SK-N-SH (cell line): Measurements from ENCODE around the gene RNF149. TPM values are rescaled to one million over a fixed set of nuclear protein-coding genes. Genes with fewer than 3 reads are reported as not detected.

Experiments
- CTCF ChIA-PET: fragments of 300-600, 350-600 bp; formaldehyde crosslinking; extraction: SDS; loops from one replicate; lab custom pipeline; 2021; lab: Yijun Ruan, JAX
- POLR2A ChIA-PET: fragments of 350-600 bp; sonication (Branson Sonifier 250); formaldehyde crosslinking; extraction: SDS; loops from one replicate; lab custom pipeline; 2020; ENCODE audit warnings: antibody characterized with exemption, inconsistent platforms; lab: Yijun Ruan, JAX
- DNase-seq: peaks from one replicate; pipeline ENCODE4 v3.0.0; 2012
- H2AFZ ChIP-seq: fragments of 200-600 bp; sonication (generic); 2 replicates; pipeline ENCODE4 v1.8.1; 2016; ENCODE audit warnings: antibody characterized with exemption, mild to moderate bottlenecking, low read depth
- H3F3A ChIP-seq: fragments of 200-600 bp; sonication (generic); replicated peaks from 2 replicates; pipeline ENCODE3; 2016; ENCODE audit warnings: antibody characterized with exemption, mild to moderate bottlenecking; ENCODE audit not compliant: insufficient read depth
- H3K27ac ChIP-seq, 2 experiments: fragments of 200-500 bp in 1 of 2; fragments of 200-600 bp in 1 of 2; sonication (Bioruptor generic) in 1 of 2; sonication (generic), shearing (Covaris generic) in 1 of 2; 2 replicates each; pipeline versions ENCODE4 v1.5.1 to v1.6.1; 2014 to 2016; ENCODE audit warnings: low read depth in 2 of 2, inconsistent platforms in 1 of 2, low read length in 1 of 2, mild to moderate bottlenecking in 1 of 2, mixed read lengths in 1 of 2
- H3K27me3 ChIP-seq: fragments of 200-600 bp; sonication (generic), shearing (Covaris generic); 2 replicates; pipeline ENCODE4 v1.6.1; 2016; ENCODE audit warnings: mixed run types; ENCODE audit not compliant: insufficient read depth
- H3K36me3 ChIP-seq, 2 experiments: fragments of 200-500 bp in 1 of 2; fragments of 200-600 bp in 1 of 2; sonication (Bioruptor generic) in 1 of 2; sonication (generic) in 1 of 2; replicated peaks in 1 of 2; 2 replicates each; pipeline versions ENCODE3 to v1.5.1; 2014 to 2016; ENCODE audit warnings: low read length in 1 of 2, mild to moderate bottlenecking in 1 of 2; ENCODE audit not compliant: insufficient read depth in 2 of 2, control insufficient read depth in 1 of 2
- H3K4me1 ChIP-seq, 2 experiments: fragments of 200-500 bp in 1 of 2; fragments of 200-600 bp in 1 of 2; sonication (Bioruptor generic) in 1 of 2; sonication (generic), shearing (Covaris generic) in 1 of 2; 2 replicates each; pipeline versions ENCODE4 v1.5.1 to v1.6.1; 2014 to 2016; ENCODE audit warnings: low read depth in 1 of 2, low read length in 1 of 2, mixed run types in 1 of 2; ENCODE audit not compliant: insufficient read depth in 2 of 2, control insufficient read depth in 1 of 2
- H3K4me2 ChIP-seq: fragments of 200-600 bp; sonication (generic), shearing (Covaris generic); 2 replicates; pipeline ENCODE4 v1.6.1; 2017; ENCODE audit warnings: mixed run types
- H3K4me3 ChIP-seq, 2 experiments: fragments of 200-500 bp in 1 of 2; fragments of 200-600 bp in 1 of 2; sonication (Bioruptor generic) in 1 of 2; sonication (generic), shearing (Covaris generic) in 1 of 2; 2 replicates each; pipeline versions ENCODE4 v1.5.1 to v1.8.1; 2014 to 2016; ENCODE audit warnings: low read depth in 2 of 2, inconsistent platforms in 1 of 2, low read length in 1 of 2, mild to moderate bottlenecking in 1 of 2, mixed read lengths in 1 of 2, moderate library complexity in 1 of 2
- H3K79me2 ChIP-seq: fragments of 200-600 bp; sonication (generic); 2 replicates; pipeline ENCODE4 v1.8.1; 2017; ENCODE audit warnings: mild to moderate bottlenecking; ENCODE audit not compliant: insufficient read depth
- H3K9ac ChIP-seq: fragments of 200-600 bp; sonication (generic); 2 replicates; pipeline ENCODE4 v1.6.1; 2017; ENCODE audit warnings: mixed run types
- H3K9me2 ChIP-seq: fragments of 200-600 bp; sonication (generic); 2 replicates; pipeline ENCODE4 v1.6.1; 2017; ENCODE audit warnings: mixed run types
- H3K9me3 ChIP-seq: fragments of 200-600 bp; sonication (generic); 2 replicates; pipeline ENCODE4 v1.6.1; 2017; ENCODE audit warnings: mixed run types, mild to moderate bottlenecking, moderate library complexity
- H4K20me1 ChIP-seq: fragments of 200-600 bp; sonication (generic); 2 replicates; pipeline ENCODE4 v1.6.1; 2017; ENCODE audit warnings: mild to moderate bottlenecking, mixed run types; ENCODE audit not compliant: insufficient read depth
- ELF1 ChIP-seq: IDR thresholded peaks from 2 replicates; pipeline ENCODE4 v1.4.0; 2012
- EP300 ChIP-seq, 2 experiments: IDR thresholded peaks; 2 replicates each; pipeline versions ENCODE4 v1.4.0 to v1.6.1; 2012; ENCODE audit warnings: borderline replicate concordance in 1 of 2, low read depth in 1 of 2, low read length in 1 of 2
- FOSL2 ChIP-seq: IDR thresholded peaks from 2 replicates; pipeline ENCODE4 v1.4.0; 2012; ENCODE audit warnings: low read depth, mild to moderate bottlenecking, moderate library complexity, borderline replicate concordance
- FOXJ3 ChIP-seq: sonication (generic); formaldehyde crosslinking; IDR thresholded peaks from 2 replicates; pipeline ENCODE4 v1.5.1; 2020; ENCODE audit warnings: mild to moderate bottlenecking, missing genetic modification reagents
- GABPA ChIP-seq: IDR thresholded peaks from 2 replicates; pipeline ENCODE4 v1.4.0; 2012; ENCODE audit warnings: low read depth, mild to moderate bottlenecking
- JUND ChIP-seq: IDR thresholded peaks from 2 replicates; pipeline ENCODE4 v1.4.0; 2012
- MEF2A ChIP-seq: IDR thresholded peaks from 2 replicates; pipeline ENCODE4 v1.4.0; 2012; ENCODE audit warnings: low read depth, borderline replicate concordance
- RAD21 ChIP-seq: IDR thresholded peaks from 2 replicates; pipeline ENCODE4 v1.6.1; 2012; ENCODE audit warnings: mild to moderate bottlenecking, low read length
- RFX5 ChIP-seq: IDR thresholded peaks from 2 replicates; pipeline ENCODE4 v1.6.1; 2012; ENCODE audit warnings: mild to moderate bottlenecking, improper control_type of control experiment, low read length
- RXRA ChIP-seq: IDR thresholded peaks from 2 replicates; pipeline ENCODE4 v1.4.0; 2012; ENCODE audit warnings: low read depth, mild to moderate bottlenecking, borderline replicate concordance
- SIN3A ChIP-seq: IDR thresholded peaks from 2 replicates; pipeline ENCODE4 v1.6.1; 2012; ENCODE audit warnings: low read depth, mild to moderate bottlenecking, low read length, moderate library complexity, borderline replicate concordance
- TEAD4 ChIP-seq: IDR thresholded peaks from 2 replicates; pipeline ENCODE4 v1.4.0; 2012; ENCODE audit warnings: mild to moderate bottlenecking, borderline replicate concordance; ENCODE audit not compliant: insufficient read depth
- YY1 ChIP-seq: IDR thresholded peaks from 2 replicates; pipeline ENCODE4 v1.4.0; 2012; ENCODE audit warnings: low read depth, mild to moderate bottlenecking
- WGBS: methylation state at CpG from one replicate; pipeline ENCODE4 v1.1.6; 2017; ENCODE audit warnings: low lambda C conversion rate; 5-methylcytosine and 5-hydroxymethylcytosine counted together
- polyA plus RNA-seq, 3 experiments: library from polyadenylated mRNA; depleted of rRNA; stranded (reverse); fragments of >200 nt; gene quantifications; 2 replicates each; pipeline ENCODE4 v1.2.3, GENCODE V29; 2012
- TF ChIP-seq, protein P1 (sequence below): fragments of 200-600 bp; sonication (generic); IDR thresholded peaks from 2 replicates; pipeline ENCODE4 v1.6.1; 2017; ENCODE audit warnings: antibody characterized with exemption, mild to moderate bottlenecking, moderate library complexity
- TF ChIP-seq, protein P2 (sequence below): IDR thresholded peaks from 2 replicates; pipeline ENCODE4 v1.6.1; 2012; ENCODE audit warnings: mild to moderate bottlenecking, low read depth, low read length, moderate library complexity
- TF ChIP-seq, protein P3 (sequence below): IDR thresholded peaks from 2 replicates; pipeline ENCODE4 v1.4.0; 2012; ENCODE audit warnings: low read depth, borderline replicate concordance
- TF ChIP-seq, protein P4 (sequence below): fragments of 150-350 bp; IDR thresholded peaks from 2 replicates; pipeline ENCODE4 v1.6.1; 2017; ENCODE audit warnings: antibody characterized with exemption, low read length, low read depth, borderline replicate concordance

The RNF149 gene
- polyA plus RNA-seq, 1 of the 3 experiments (the other 2 are of a cell fraction), result 15.3 TPM

DNA sequence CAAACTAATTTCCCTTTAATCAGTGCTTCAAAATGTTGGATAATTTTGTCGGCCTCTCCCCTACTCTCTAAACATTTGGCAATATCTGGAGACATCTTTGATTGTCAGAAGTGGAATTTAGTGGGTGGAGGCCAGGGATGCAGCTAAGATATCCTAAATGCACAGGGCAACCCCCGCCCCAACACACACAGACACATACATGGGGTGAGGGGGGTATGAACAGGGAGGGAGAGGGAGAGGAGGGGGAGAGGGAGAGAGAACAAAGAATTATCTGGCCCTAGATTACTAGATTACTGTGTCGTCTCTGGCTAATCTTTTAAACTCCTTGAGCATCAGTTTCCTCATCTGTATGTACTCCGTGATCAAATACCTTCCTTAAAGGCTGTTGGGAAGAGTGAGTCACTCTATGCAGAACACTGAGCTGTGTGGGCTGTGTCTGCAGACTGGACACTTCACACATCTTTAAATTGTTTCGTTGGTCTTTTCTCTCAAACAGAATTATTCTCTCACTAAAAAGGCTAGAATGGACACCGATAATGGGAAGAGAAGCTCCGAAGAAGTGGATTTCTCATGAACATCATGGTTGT lies 2.9 kb downstream of the RNF149 start:
- Histone ChIP-seq H2AFZ (no peak overlapping the region), H3K27me3 (no peaks in the 10 kb centered on the region), H3K9ac (no peak overlapping the region), H3K9me3 (no peaks in the 10 kb centered on the region), H3K4me3 (peak overlapping the region; percentile 4 to 88; a peak in 2 of 4 replicates), H3K36me3 (peaks cover 0 to 18% of the 10 kb centered on the region in 2 experiments), H3K79me2 (peaks cover 77% of the 10 kb centered on the region), H3K9me2 (no peaks in the 10 kb centered on the region), H3K4me1 (peaks cover 12 to 20% of the 10 kb centered on the region in 2 experiments; a peak in 3 of 4 replicates), H3K4me2 (peak overlapping the region; percentile 97), H3F3A (peaks cover 13% of the 10 kb centered on the region), H4K20me1 (peaks cover 67% of the 10 kb centered on the region), H3K27ac (peak overlapping the region in 1 of 2 experiments; percentile 88; a peak in 2 of 4 replicates)
- POLR2A ChIA-PET, result no interaction called here
- DNase-seq, result no peak
- no peak for TF ChIP-seq SIN3A
- TF ChIP-seq FOXJ3 (CRISPR knock-in tag), result no peak
- no peak for TF ChIP-seq YY1
- no peak for TF ChIP-seq RFX5
- TF ChIP-seq FOSL2, result peak; percentile 68; the same call in 1 of the 2 replicates
- TF ChIP-seq TEAD4, result no peak
- TF ChIP-seq EP300 (IDR thresholded peaks at IDR 0.05; ENCODE audit: borderline replicate concordance in 1 of 2, low read depth in 1 of 2, low read length in 1 of 2), result no peak
- peak; percentile 47; the same call in 1 of the 2 replicates for TF ChIP-seq JUND
- TF ChIP-seq, protein P1, sequence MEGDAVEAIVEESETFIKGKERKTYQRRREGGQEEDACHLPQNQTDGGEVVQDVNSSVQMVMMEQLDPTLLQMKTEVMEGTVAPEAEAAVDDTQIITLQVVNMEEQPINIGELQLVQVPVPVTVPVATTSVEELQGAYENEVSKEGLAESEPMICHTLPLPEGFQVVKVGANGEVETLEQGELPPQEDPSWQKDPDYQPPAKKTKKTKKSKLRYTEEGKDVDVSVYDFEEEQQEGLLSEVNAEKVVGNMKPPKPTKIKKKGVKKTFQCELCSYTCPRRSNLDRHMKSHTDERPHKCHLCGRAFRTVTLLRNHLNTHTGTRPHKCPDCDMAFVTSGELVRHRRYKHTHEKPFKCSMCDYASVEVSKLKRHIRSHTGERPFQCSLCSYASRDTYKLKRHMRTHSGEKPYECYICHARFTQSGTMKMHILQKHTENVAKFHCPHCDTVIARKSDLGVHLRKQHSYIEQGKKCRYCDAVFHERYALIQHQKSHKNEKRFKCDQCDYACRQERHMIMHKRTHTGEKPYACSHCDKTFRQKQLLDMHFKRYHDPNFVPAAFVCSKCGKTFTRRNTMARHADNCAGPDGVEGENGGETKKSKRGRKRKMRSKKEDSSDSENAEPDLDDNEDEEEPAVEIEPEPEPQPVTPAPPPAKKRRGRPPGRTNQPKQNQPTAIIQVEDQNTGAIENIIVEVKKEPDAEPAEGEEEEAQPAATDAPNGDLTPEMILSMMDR, result no peak
- no peak for TF ChIP-seq MEF2A
- TF ChIP-seq, protein P2, sequence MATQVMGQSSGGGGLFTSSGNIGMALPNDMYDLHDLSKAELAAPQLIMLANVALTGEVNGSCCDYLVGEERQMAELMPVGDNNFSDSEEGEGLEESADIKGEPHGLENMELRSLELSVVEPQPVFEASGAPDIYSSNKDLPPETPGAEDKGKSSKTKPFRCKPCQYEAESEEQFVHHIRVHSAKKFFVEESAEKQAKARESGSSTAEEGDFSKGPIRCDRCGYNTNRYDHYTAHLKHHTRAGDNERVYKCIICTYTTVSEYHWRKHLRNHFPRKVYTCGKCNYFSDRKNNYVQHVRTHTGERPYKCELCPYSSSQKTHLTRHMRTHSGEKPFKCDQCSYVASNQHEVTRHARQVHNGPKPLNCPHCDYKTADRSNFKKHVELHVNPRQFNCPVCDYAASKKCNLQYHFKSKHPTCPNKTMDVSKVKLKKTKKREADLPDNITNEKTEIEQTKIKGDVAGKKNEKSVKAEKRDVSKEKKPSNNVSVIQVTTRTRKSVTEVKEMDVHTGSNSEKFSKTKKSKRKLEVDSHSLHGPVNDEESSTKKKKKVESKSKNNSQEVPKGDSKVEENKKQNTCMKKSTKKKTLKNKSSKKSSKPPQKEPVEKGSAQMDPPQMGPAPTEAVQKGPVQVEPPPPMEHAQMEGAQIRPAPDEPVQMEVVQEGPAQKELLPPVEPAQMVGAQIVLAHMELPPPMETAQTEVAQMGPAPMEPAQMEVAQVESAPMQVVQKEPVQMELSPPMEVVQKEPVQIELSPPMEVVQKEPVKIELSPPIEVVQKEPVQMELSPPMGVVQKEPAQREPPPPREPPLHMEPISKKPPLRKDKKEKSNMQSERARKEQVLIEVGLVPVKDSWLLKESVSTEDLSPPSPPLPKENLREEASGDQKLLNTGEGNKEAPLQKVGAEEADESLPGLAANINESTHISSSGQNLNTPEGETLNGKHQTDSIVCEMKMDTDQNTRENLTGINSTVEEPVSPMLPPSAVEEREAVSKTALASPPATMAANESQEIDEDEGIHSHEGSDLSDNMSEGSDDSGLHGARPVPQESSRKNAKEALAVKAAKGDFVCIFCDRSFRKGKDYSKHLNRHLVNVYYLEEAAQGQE, result no peak
- WGBS, result 70% methylated on average over 7 of the region's 7 CpGs
- CTCF ChIA-PET, result no interaction called here

DNA sequence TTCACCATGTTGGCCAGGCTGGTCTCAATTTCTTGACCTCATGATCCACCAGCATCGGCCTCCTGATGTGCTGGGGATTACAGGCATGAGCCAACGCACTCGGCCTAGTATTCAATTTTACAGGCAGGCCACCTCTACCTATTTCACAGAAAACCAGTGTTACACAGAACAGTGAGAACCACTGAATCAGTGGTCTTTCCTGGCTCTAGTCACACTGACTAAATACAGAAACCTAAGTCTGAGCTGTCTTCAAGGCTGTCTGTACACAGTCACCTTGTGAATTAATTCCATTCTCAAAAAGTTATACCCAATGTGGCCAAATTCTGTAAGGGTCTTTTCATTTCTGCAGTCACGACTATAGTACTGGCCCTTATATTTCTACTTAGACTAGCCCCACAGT lies 3.5 kb downstream of the RNF149 start:
- peak overlapping the region in 1 of 2 experiments; percentile 88; a peak in 2 of 4 replicates for H3K27ac ChIP-seq
- H3F3A ChIP-seq, result peaks cover 13% of the 10 kb centered on the region
- ChIA-PET CTCF (no interaction called here), POLR2A (no interaction called here)
- H4K20me1 ChIP-seq, result peaks cover 72% of the 10 kb centered on the region
- no peak for DNase-seq
- H3K9me2 ChIP-seq, result no peaks in the 10 kb centered on the region
- H2AFZ ChIP-seq, result no peak overlapping the region
- no peak overlapping the region for H3K9ac ChIP-seq
- no peaks in the 10 kb centered on the region for H3K27me3 ChIP-seq
- H3K79me2 ChIP-seq, result peaks cover 83% of the 10 kb centered on the region
- 0 out of 4 replicates have a peak overlapping the region, but pooled peaks of 1 of the 2 experiments have one; percentile 88 for H3K4me3 ChIP-seq
- peak overlapping the region; percentile 97 for H3K4me2 ChIP-seq
- peaks cover 0 to 18% of the 10 kb centered on the region in 2 experiments for H3K36me3 ChIP-seq
- WGBS, result 99% methylated on average over 4 of the region's 4 CpGs
- no peaks in the 10 kb centered on the region for H3K9me3 ChIP-seq
- peaks cover 12 to 20% of the 10 kb centered on the region in 2 experiments; a peak in 3 of 4 replicates for H3K4me1 ChIP-seq
- TF ChIP-seq SIN3A, result no peak
- TF ChIP-seq, protein P3, sequence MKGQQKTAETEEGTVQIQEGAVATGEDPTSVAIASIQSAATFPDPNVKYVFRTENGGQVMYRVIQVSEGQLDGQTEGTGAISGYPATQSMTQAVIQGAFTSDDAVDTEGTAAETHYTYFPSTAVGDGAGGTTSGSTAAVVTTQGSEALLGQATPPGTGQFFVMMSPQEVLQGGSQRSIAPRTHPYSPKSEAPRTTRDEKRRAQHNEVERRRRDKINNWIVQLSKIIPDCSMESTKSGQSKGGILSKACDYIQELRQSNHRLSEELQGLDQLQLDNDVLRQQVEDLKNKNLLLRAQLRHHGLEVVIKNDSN, result no peak
- no peak for TF ChIP-seq RXRA
- TF ChIP-seq FOSL2, result no peak
- no peak for TF ChIP-seq YY1
- no peak for TF ChIP-seq ELF1
- no peak for TF ChIP-seq RFX5
- TF ChIP-seq FOXJ3 (CRISPR knock-in tag), result no peak
- TF ChIP-seq GABPA, result no peak
- TF ChIP-seq, protein P4, sequence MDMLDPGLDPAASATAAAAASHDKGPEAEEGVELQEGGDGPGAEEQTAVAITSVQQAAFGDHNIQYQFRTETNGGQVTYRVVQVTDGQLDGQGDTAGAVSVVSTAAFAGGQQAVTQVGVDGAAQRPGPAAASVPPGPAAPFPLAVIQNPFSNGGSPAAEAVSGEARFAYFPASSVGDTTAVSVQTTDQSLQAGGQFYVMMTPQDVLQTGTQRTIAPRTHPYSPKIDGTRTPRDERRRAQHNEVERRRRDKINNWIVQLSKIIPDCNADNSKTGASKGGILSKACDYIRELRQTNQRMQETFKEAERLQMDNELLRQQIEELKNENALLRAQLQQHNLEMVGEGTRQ, result no peak
- TF ChIP-seq RAD21, result no peak
